HCT116 (cell line): ENCODE results near the gene C5orf34. TPM values are rescaled to one million over a fixed set of nuclear protein-coding genes. Genes with fewer than 3 reads are reported as not detected.

Experiments used
- ATAC-seq: fragments of 200-7000 bp; cut with Tn5 transposase; 2 replicates; pipeline ENCODE4 v1.9.1; 2020; ENCODE audit warnings: mild to moderate bottlenecking, moderate library complexity
- BruUV-seq: library from RNA; stranded (reverse); fragments of 400-500 nt; replicated peaks from 2 replicates; lab custom pipeline; 2021; lab: Mats Ljungman, UMichigan
- CTCF ChIA-PET: fragments of 300-600 bp; sonication (Branson Sonifier 250); formaldehyde crosslinking; loops from one replicate; lab custom pipeline; 2021; ENCODE audit warnings: antibody characterized with exemption; lab: Charles Lee
- POLR2A ChIA-PET: fragments of 300-600, 350-600 bp; sonication (Branson Sonifier 250); formaldehyde crosslinking; loops from one replicate; lab custom pipeline; 2021; ENCODE audit warnings: antibody characterized with exemption; lab: Charles Lee
- RAD21 ChIA-PET, 2 experiments: fragments of 300-600 bp; sonication (Branson Sonifier 250); formaldehyde crosslinking; loops; one replicate each; lab custom pipeline; 2023; ENCODE audit warnings: low total read pairs in 2 of 2; ENCODE audit not compliant: uncharacterized antibody in 2 of 2, unreplicated experiment in 2 of 2, low non-redundant PET in 1 of 2; lab: Charles Lee
- DNase-seq: peaks from one replicate; pipeline ENCODE4 v3.0.0-alpha.2; 2010; ENCODE audit warnings: low read depth, low spot score
- H2AFZ ChIP-seq: fragments of 200-600 bp; shearing (Covaris generic), sonication (generic); 2 replicates; pipeline ENCODE4 v1.6.1; 2017; ENCODE audit warnings: low read depth, mixed run types, mixed read lengths, antibody characterized with exemption, low read length; ENCODE audit not compliant: poor library complexity, severe bottlenecking
- H3K27ac ChIP-seq: 2 replicates; pipeline ENCODE4 v1.5.1; 2012; ENCODE audit warnings: low read depth, low read length
- H3K27me3 ChIP-seq: fragments of 200-600 bp; sonication (generic); 2 replicates; pipeline ENCODE4 v1.6.1; 2016; ENCODE audit warnings: mixed run types, low read length, mixed read lengths; ENCODE audit not compliant: insufficient read depth
- H3K36me3 ChIP-seq, 2 experiments: fragments of 200-500 bp in 1 of 2; fragments of 200-600 bp in 1 of 2; sonication (Bioruptor generic) in 1 of 2; sonication (generic) in 1 of 2; 2 replicates each; pipeline versions ENCODE4 v1.5.1 to v1.6.1; 2014 to 2016; ENCODE audit warnings: low read length in 2 of 2, inconsistent platforms in 1 of 2, mixed read lengths in 1 of 2, mixed run types in 1 of 2; ENCODE audit not compliant: insufficient read depth in 2 of 2, control insufficient read depth in 1 of 2
- H3K4me1 ChIP-seq, 2 experiments: fragments of 200-600 bp in 1 of 2; sonication (generic) in 1 of 2; 2 replicates each; pipeline versions ENCODE4 v1.5.1 to v1.6.1; 2012 to 2017; ENCODE audit warnings: low read length in 2 of 2, inconsistent platforms in 1 of 2, mild to moderate bottlenecking in 1 of 2, mixed read lengths in 1 of 2, mixed run types in 1 of 2, moderate library complexity in 1 of 2; ENCODE audit not compliant: insufficient read depth in 2 of 2, control insufficient read depth in 1 of 2
- H3K4me2 ChIP-seq: fragments of 200-600 bp; sonication (generic); 2 replicates; pipeline ENCODE4 v1.6.1; 2017; ENCODE audit warnings: mixed run types, low read length, mixed read lengths
- H3K4me3 ChIP-seq, 2 experiments: fragments of 200-600 bp in 1 of 2; sonication (generic) in 1 of 2; replicated peaks in 1 of 2; 2 replicates each; pipeline ENCODE4 v1.5.1; 2011 to 2016; ENCODE audit warnings: low read length in 2 of 2, control low read depth in 1 of 2, low read depth in 1 of 2, mild to moderate bottlenecking in 1 of 2, mixed read lengths in 1 of 2, mixed run types in 1 of 2
- H3K79me2 ChIP-seq: fragments of 200-600 bp; sonication (generic); 2 replicates; pipeline ENCODE4 v1.6.1; 2017; ENCODE audit warnings: mild to moderate bottlenecking, mixed run types, low read length, moderate library complexity, mixed read lengths; ENCODE audit not compliant: insufficient read depth
- H3K9ac ChIP-seq: fragments of 200-600 bp; sonication (generic); 2 replicates; pipeline ENCODE4 v1.6.1; 2016; ENCODE audit warnings: low read length, mixed read lengths
- H3K9me2 ChIP-seq: fragments of 200-600 bp; sonication (generic), shearing (Covaris generic); 2 replicates; pipeline ENCODE4 v1.6.1; 2017; ENCODE audit warnings: mixed run types, mild to moderate bottlenecking, moderate library complexity; ENCODE audit not compliant: insufficient read depth
- H3K9me3 ChIP-seq, 2 experiments: fragments of 200-500 bp in 1 of 2; fragments of 200-600 bp in 1 of 2; sonication (Bioruptor generic) in 1 of 2; sonication (generic) in 1 of 2; 2 replicates each; pipeline ENCODE4 v1.6.1; 2014 to 2017; ENCODE audit warnings: low read length in 2 of 2, mixed read lengths in 2 of 2, inconsistent platforms in 1 of 2, low read depth in 1 of 2, mild to moderate bottlenecking in 1 of 2, mixed run types in 1 of 2, moderate library complexity in 1 of 2; ENCODE audit not compliant: control insufficient read depth in 1 of 2, insufficient read depth in 1 of 2
- H4K20me1 ChIP-seq: fragments of 200-600 bp; sonication (generic), shearing (Covaris generic); 2 replicates; pipeline ENCODE4 v1.6.1; 2017; ENCODE audit warnings: mixed run types, mild to moderate bottlenecking, moderate library complexity; ENCODE audit not compliant: insufficient read depth
- CEBPB ChIP-seq: IDR thresholded peaks from 2 replicates; pipeline ENCODE4 v1.6.1; 2012; ENCODE audit warnings: low read depth
- EGR1 ChIP-seq: IDR thresholded peaks from 2 replicates; pipeline ENCODE4 v1.6.1; 2012; ENCODE audit warnings: low read depth
- ELF1 ChIP-seq: IDR thresholded peaks from 2 replicates; pipeline ENCODE4 v1.6.1; 2012; ENCODE audit warnings: low read depth, borderline replicate concordance
- EZH2 ChIP-seq: fragments of 200-600 bp; sonication (generic); IDR thresholded peaks from 2 replicates; pipeline ENCODE4 v1.6.1; 2017; ENCODE audit warnings: antibody characterized with exemption, mixed run types
- FOSL1 ChIP-seq: IDR thresholded peaks from 2 replicates; pipeline ENCODE4 v1.6.1; 2012; ENCODE audit warnings: low read depth
- POLR2A ChIP-seq: IDR thresholded peaks from 2 replicates; pipeline ENCODE4 v1.7.0; 2011; ENCODE audit warnings: borderline replicate concordance; ENCODE audit not compliant: insufficient read depth, insufficient read length; ENCODE audit errors: extremely low read depth
- POLR2AphosphoS5 ChIP-seq: IDR thresholded peaks from 2 replicates; pipeline ENCODE4 v1.6.1; 2011; ENCODE audit warnings: mild to moderate bottlenecking, low read depth, low read length, moderate library complexity
- SIN3A ChIP-seq: IDR thresholded peaks from 2 replicates; pipeline ENCODE4 v1.6.1; 2012; ENCODE audit warnings: low read depth
- SP1 ChIP-seq: IDR thresholded peaks from 2 replicates; pipeline ENCODE4 v1.6.1; 2012; ENCODE audit warnings: low read depth
- SRF ChIP-seq: IDR thresholded peaks from 2 replicates; pipeline ENCODE4 v1.6.1; 2012; ENCODE audit warnings: low read depth
- TCF7L2 ChIP-seq: IDR thresholded peaks from 2 replicates; pipeline ENCODE4 v1.7.0; 2011; ENCODE audit warnings: borderline replicate concordance, inconsistent platforms; ENCODE audit not compliant: insufficient read depth, insufficient read length; ENCODE audit errors: extremely low read depth
- YY1 ChIP-seq: IDR thresholded peaks from 2 replicates; pipeline ENCODE4 v1.6.1; 2011; ENCODE audit warnings: low read length, low read depth, moderate library complexity, mild to moderate bottlenecking; ENCODE audit not compliant: insufficient replicate concordance; ENCODE audit errors: extremely low read depth
- ZFX ChIP-seq: fragments of 450-650 bp; IDR thresholded peaks from 2 replicates; pipeline ENCODE4 v1.6.1; 2017
- ZNF274 ChIP-seq: fragments of 200-500 bp; sonication (Bioruptor generic); IDR thresholded peaks from 2 replicates; pipeline ENCODE4 v1.6.1; 2014; ENCODE audit warnings: mild to moderate bottlenecking, low read depth, low read length, inconsistent platforms
- intact Hi-C: fragments of 100-400 bp; cut with micrococcal nuclease; formaldehyde crosslinking; loops from 2 replicates; pipeline ENCODE4 v1.10.0; 2022
- total RNA-seq: library from RNA; stranded (reverse); gene quantifications from one replicate; pipeline ENCODE4 v1.2.1, GENCODE V29; 2021; ENCODE audit not compliant: unreplicated experiment
- TF ChIP-seq, protein P1 (sequence below): IDR thresholded peaks from 2 replicates; pipeline ENCODE4 v1.6.1; 2012
- TF ChIP-seq, protein P2 (sequence below): IDR thresholded peaks from 2 replicates; pipeline ENCODE4 v1.6.1; 2012; ENCODE audit warnings: low read depth
- TF ChIP-seq, protein P3 (sequence below), 3 experiments: fragments of 200-600 bp in 1 of 3; sonication (generic) in 1 of 3; IDR thresholded peaks in 2 of 3; conservative IDR thresholded peaks in 1 of 3; 2 replicates each; pipeline ENCODE4 v1.5.1; 2012 to 2017; ENCODE audit warnings: low read depth in 2 of 3, low read length in 2 of 3, antibody characterized with exemption in 1 of 3, borderline replicate concordance in 1 of 3, control low read depth in 1 of 3, mild to moderate bottlenecking in 1 of 3, mixed read lengths in 1 of 3, mixed run types in 1 of 3, moderate library complexity in 1 of 3; ENCODE audit not compliant: insufficient read depth in 1 of 3

The C5orf34 gene
- total RNA-seq, 1 experiment from 2014 or later = 4.8 TPM

DNA sequence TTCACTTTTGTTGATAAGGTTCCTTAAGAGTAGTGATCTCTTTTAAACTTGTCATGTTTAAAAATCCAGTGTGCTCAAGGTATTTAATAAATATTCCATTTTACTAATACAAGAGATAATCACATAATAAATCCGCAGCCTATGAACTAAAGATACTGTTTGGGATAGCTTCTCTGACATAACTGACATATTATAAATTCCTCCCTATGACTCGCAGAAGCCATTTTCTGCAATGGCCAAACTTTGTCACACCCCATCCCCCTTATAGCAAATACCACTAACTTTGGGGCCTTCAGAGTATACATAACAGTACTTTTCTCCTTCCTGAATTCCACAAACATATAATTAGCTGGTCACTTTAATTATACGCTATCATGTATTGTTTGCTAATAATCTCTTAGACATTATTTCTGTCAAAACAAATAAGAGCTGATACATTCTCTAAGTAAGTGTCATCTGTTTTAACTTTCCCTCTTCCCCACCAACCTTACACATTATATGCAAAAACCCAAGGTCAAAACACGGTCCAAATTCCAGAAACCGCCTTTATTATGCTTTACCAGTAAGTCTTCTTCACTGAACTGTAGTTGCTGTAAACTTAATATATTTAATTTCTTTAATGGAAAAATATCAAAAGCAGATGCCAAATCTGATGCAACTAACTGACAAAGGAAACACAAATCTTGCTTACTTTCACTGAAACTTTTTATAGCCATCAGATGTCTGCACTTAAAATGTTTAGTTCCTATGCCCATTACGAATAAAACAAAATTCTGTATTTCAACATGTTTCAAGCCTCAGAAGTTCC is 32.3 kb downstream of the C5orf34 start:
- peaks cover 49% of the 10 kb centered on the region for H3K79me2 ChIP-seq
- H3K4me3 ChIP-seq = peak overlapping the region; percentile 74 to 90
- H3K27ac ChIP-seq = peak overlapping the region; percentile 73
- H3K4me1 ChIP-seq = peaks cover 2 to 16% of the 10 kb centered on the region in 2 experiments; a peak in 2 of 4 replicates
- H3K4me2 ChIP-seq = peak overlapping the region; percentile 84
- no peak overlapping the region for H2AFZ ChIP-seq
- no peaks in the 10 kb centered on the region for H3K9me2 ChIP-seq
- no peaks in the 10 kb centered on the region for H3K27me3 ChIP-seq
- RAD21 ChIA-PET = no interaction called here
- POLR2A ChIA-PET = no interaction called here
- ATAC-seq (no peak), DNase-seq (no peak)
- H3K9ac ChIP-seq = peak overlapping the region; percentile 92
- TF ChIP-seq POLR2AphosphoS5 (no peak), CEBPB (no peak; the same call in 1 of the 2 replicates), EZH2 (no peak), SIN3A (no peak), TCF7L2 (no peak), FOSL1 (no peak), SP1 (no peak), ZFX (no peak), EGR1 (no peak), SRF (no peak), YY1 (no peak), POLR2A (no peak), ELF1 (no peak), ZNF274 (no peak)
- TF ChIP-seq, protein P1, sequence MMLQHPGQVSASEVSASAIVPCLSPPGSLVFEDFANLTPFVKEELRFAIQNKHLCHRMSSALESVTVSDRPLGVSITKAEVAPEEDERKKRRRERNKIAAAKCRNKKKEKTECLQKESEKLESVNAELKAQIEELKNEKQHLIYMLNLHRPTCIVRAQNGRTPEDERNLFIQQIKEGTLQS = no peak
- TF ChIP-seq, protein P2, sequence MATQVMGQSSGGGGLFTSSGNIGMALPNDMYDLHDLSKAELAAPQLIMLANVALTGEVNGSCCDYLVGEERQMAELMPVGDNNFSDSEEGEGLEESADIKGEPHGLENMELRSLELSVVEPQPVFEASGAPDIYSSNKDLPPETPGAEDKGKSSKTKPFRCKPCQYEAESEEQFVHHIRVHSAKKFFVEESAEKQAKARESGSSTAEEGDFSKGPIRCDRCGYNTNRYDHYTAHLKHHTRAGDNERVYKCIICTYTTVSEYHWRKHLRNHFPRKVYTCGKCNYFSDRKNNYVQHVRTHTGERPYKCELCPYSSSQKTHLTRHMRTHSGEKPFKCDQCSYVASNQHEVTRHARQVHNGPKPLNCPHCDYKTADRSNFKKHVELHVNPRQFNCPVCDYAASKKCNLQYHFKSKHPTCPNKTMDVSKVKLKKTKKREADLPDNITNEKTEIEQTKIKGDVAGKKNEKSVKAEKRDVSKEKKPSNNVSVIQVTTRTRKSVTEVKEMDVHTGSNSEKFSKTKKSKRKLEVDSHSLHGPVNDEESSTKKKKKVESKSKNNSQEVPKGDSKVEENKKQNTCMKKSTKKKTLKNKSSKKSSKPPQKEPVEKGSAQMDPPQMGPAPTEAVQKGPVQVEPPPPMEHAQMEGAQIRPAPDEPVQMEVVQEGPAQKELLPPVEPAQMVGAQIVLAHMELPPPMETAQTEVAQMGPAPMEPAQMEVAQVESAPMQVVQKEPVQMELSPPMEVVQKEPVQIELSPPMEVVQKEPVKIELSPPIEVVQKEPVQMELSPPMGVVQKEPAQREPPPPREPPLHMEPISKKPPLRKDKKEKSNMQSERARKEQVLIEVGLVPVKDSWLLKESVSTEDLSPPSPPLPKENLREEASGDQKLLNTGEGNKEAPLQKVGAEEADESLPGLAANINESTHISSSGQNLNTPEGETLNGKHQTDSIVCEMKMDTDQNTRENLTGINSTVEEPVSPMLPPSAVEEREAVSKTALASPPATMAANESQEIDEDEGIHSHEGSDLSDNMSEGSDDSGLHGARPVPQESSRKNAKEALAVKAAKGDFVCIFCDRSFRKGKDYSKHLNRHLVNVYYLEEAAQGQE = no peak
- TF ChIP-seq, protein P3, sequence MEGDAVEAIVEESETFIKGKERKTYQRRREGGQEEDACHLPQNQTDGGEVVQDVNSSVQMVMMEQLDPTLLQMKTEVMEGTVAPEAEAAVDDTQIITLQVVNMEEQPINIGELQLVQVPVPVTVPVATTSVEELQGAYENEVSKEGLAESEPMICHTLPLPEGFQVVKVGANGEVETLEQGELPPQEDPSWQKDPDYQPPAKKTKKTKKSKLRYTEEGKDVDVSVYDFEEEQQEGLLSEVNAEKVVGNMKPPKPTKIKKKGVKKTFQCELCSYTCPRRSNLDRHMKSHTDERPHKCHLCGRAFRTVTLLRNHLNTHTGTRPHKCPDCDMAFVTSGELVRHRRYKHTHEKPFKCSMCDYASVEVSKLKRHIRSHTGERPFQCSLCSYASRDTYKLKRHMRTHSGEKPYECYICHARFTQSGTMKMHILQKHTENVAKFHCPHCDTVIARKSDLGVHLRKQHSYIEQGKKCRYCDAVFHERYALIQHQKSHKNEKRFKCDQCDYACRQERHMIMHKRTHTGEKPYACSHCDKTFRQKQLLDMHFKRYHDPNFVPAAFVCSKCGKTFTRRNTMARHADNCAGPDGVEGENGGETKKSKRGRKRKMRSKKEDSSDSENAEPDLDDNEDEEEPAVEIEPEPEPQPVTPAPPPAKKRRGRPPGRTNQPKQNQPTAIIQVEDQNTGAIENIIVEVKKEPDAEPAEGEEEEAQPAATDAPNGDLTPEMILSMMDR (IDR thresholded peaks at IDR 0.05 in 2 of 3, conservative IDR thresholded peaks at IDR 0.05 in 1 of 3; ENCODE audit: borderline replicate concordance in 1 of 3, insufficient read depth in 1 of 3, low read depth in 2 of 3, low read length in 2 of 3) = no peak
- CTCF ChIA-PET = no interaction called here
- BruUV-seq = no TSS peak
- no peaks in the 10 kb centered on the region for H3K9me3 ChIP-seq
- intact Hi-C loops = loop anchor here (5.0 to 10.0 kb wide), 3 partner anchors 75 to 258 kb away; partner anchors contain the start of gene PAIP1
- no peaks in the 10 kb centered on the region; a peak in 1 of 4 replicates for H3K36me3 ChIP-seq
- H4K20me1 ChIP-seq = no peaks in the 10 kb centered on the region
